Measurements from ENCODE around the gene PRKCB.

GRCh38 chr16:24258791-24259190, 423.0 kb downstream of the PRKCB start:
- TF ChIP-seq HDAC2 (IDR thresholded peaks at IDR 0.05; ENCODE audit: borderline replicate concordance in 1 of 2, low read depth in 2 of 2, low read length in 2 of 2) (no peak), YY1 (IDR thresholded peaks at IDR 0.05; ENCODE audit: low read depth, low read length) (no peak), CTCF (IDR thresholded peaks at IDR 0.05; ENCODE audit: control extremely low read depth in 1 of 3, insufficient read depth in 1 of 3, low read depth in 1 of 3, low read length in 3 of 3) (no peak), RFX5 (IDR thresholded peaks at IDR 0.05; ENCODE audit: borderline replicate concordance, low read depth, low read length) (no peak), JUND (IDR thresholded peaks at IDR 0.05; ENCODE audit: low read length) (no peak), ATF2 (IDR thresholded peaks at IDR 0.05; ENCODE audit: low read length) (no peak), JUN (IDR thresholded peaks at IDR 0.05; ENCODE audit: low read depth, low read length) (no peak), NRF1 (IDR thresholded peaks at IDR 0.05; ENCODE audit: low read depth, low read length) (no peak)
